T1000 (cell line): ENCODE results near the gene CIC.

Experiments used
- DNase-seq: peaks from one replicate; lab custom pipeline; 2025; ENCODE audit warnings: mixed read lengths; lab: John Stamatoyannopoulos, UW

Gene CIC

GRCh38 chr19:42244347-42245220 lies 24.5 kb upstream of the CIC start:
- DNase-seq: peak; percentile 73

GRCh38 chr19:42245231-42245630 lies 23.8 kb upstream of the CIC start:
- DNase-seq: no peak

GRCh38 chr19:42246143-42246921 lies 22.7 kb upstream of the CIC start:
- peak; percentile 30 for DNase-seq

GRCh38 chr19:42246922-42247639 lies 22.0 kb upstream of the CIC start:
- DNase-seq: no peak

- DNase-seq: no peak
Observed at GRCh38 chr19:42247640-42248199, 21.3 kb upstream of the CIC start.

- no peak for DNase-seq
Observed at GRCh38 chr19:42248270-42249148, 20.5 kb upstream of the CIC start.

GRCh38 chr19:42249149-42249750 lies 19.8 kb upstream of the CIC start:
- DNase-seq: no peak

GRCh38 chr19:42249769-42250168 lies 19.3 kb upstream of the CIC start:
- no peak for DNase-seq

GRCh38 chr19:42250183-42250665 lies 18.8 kb upstream of the CIC start:
- DNase-seq: no peak

GRCh38 chr19:42250666-42251531 lies 18.2 kb upstream of the CIC start:
- DNase-seq: no peak

GRCh38 chr19:42251572-42252358 lies 17.3 kb upstream of the CIC start:
- DNase-seq: no peak

GRCh38 chr19:42252365-42253244 lies 16.4 kb upstream of the CIC start:
- DNase-seq: no peak

GRCh38 chr19:42253245-42254088 lies 15.6 kb upstream of the CIC start:
- no peak for DNase-seq

- DNase-seq: no peak
Observed at GRCh38 chr19:42254089-42254849, 14.8 kb upstream of the CIC start.

GRCh38 chr19:42254850-42255765 lies 13.9 kb upstream of the CIC start, which contains the start of gene ERF:
ERF (minus strand) TSS chr19:42255128; CDS start chr19:42254999, 129 bp downstream.
- peak; percentile 78 for DNase-seq
